Endothelial cell of umbilical vein (primary cell): ENCODE results near the gene GNAO1. TPM values are rescaled to one million over a fixed set of nuclear protein-coding genes. Genes with fewer than 3 reads are reported as not detected.

Source experiments
- BruUV-seq: library from RNA; stranded (reverse); fragments of 400-500 nt; replicated peaks from 2 replicates; lab custom pipeline; 2021; lab: Mats Ljungman, UMichigan
- CTCF ChIA-PET: fragments of 300-600, 350-600 bp; sonication (Branson Sonifier 250); formaldehyde crosslinking; loops from one replicate; lab custom pipeline; 2021; ENCODE audit warnings: antibody characterized with exemption, inconsistent platforms; lab: Charles Lee
- POLR2A ChIA-PET: fragments of 300-600, 350-600 bp; sonication (Branson Sonifier 250); formaldehyde crosslinking; loops from one replicate; lab custom pipeline; 2021; ENCODE audit warnings: antibody characterized with exemption, inconsistent platforms; lab: Charles Lee
- DNase-seq: peaks from one replicate; pipeline ENCODE4 v3.0.0-alpha.2; 2011; ENCODE audit warnings: low read depth, low spot score
- FAIRE-seq: peaks from 2 replicates; lab custom pipeline; 2011; peaks lifted over from hg19 to GRCh38; lab: Jason Lieb, UNC
- H2AFZ ChIP-seq: 2 replicates; pipeline ENCODE4 v1.6.0; 2012; ENCODE audit warnings: low read depth, low read length, control low read depth, inconsistent platforms
- H3K27ac ChIP-seq: 2 replicates; pipeline ENCODE4 v1.5.1; 2011; ENCODE audit warnings: low read depth, mild to moderate bottlenecking, control low read depth, low read length, moderate library complexity; ENCODE audit not compliant: insufficient read depth
- H3K27me3 ChIP-seq, 2 experiments: 2 replicates each; pipeline versions ENCODE4 v1.6.0 to v1.6.1; 2011; ENCODE audit warnings: low read length in 2 of 2, mixed read lengths in 1 of 2; ENCODE audit not compliant: control insufficient read depth in 2 of 2, insufficient read depth in 2 of 2
- H3K36me3 ChIP-seq, 2 experiments: 2 replicates in 1 of 2; 3 replicates in 1 of 2; pipeline ENCODE4 v1.5.1; 2011; ENCODE audit warnings: low read length in 2 of 2, mild to moderate bottlenecking in 1 of 2, moderate library complexity in 1 of 2; ENCODE audit not compliant: control insufficient read depth in 2 of 2, insufficient read depth in 2 of 2; ENCODE audit errors: extremely low read depth in 1 of 2
- H3K4me1 ChIP-seq: 3 replicates; pipeline ENCODE4 v1.5.1; 2011; ENCODE audit warnings: mild to moderate bottlenecking, low read length; ENCODE audit not compliant: control insufficient read depth, insufficient read depth; ENCODE audit errors: extremely low read depth
- H3K4me2 ChIP-seq: 2 replicates; pipeline ENCODE4 v1.6.1; 2011; ENCODE audit warnings: low read length, control low read depth, mixed read lengths; ENCODE audit not compliant: insufficient read depth
- H3K4me3 ChIP-seq, 3 experiments: fragments of 200-600 bp in 1 of 3; sonication (generic), shearing (Covaris generic) in 1 of 3; replicated peaks in 1 of 3; 2 replicates each; pipeline ENCODE4 v1.5.1; 2011 to 2016; ENCODE audit warnings: control low read depth in 3 of 3, low read length in 3 of 3, mild to moderate bottlenecking in 2 of 3, inconsistent platforms in 1 of 3, low read depth in 1 of 3, moderate library complexity in 1 of 3; ENCODE audit not compliant: insufficient read depth in 1 of 3
- H3K79me2 ChIP-seq: 2 replicates; pipeline ENCODE4 v1.6.0; 2012; ENCODE audit warnings: low read length, inconsistent platforms; ENCODE audit not compliant: control insufficient read depth, insufficient read depth
- H3K9ac ChIP-seq: replicated peaks from 2 replicates; pipeline ENCODE3; 2011; ENCODE audit warnings: low read length, control low read depth; ENCODE audit not compliant: insufficient read depth; ENCODE audit errors: extremely low read depth
- H3K9me1 ChIP-seq: replicated peaks from 3 replicates; pipeline ENCODE4 v1.6.0; 2011; ENCODE audit warnings: mild to moderate bottlenecking, low read length; ENCODE audit not compliant: control insufficient read depth, insufficient read depth; ENCODE audit errors: extremely low read depth
- H3K9me3 ChIP-seq: replicated peaks from 2 replicates; pipeline ENCODE4 v1.5.1; 2012; ENCODE audit warnings: low read length, inconsistent platforms; ENCODE audit not compliant: control insufficient read depth, insufficient read depth
- H4K20me1 ChIP-seq: replicated peaks from 2 replicates; pipeline ENCODE3; 2011; ENCODE audit warnings: mild to moderate bottlenecking, low read length; ENCODE audit not compliant: control insufficient read depth, insufficient read depth; ENCODE audit errors: extremely low read depth
- CTCF ChIP-seq, 2 donors: IDR thresholded peaks; 1 replicate in 1 of 2; 2 replicates in 1 of 2; pipeline ENCODE4 v1.5.1; 2011; ENCODE audit warnings: low read length in 2 of 2, mild to moderate bottlenecking in 2 of 2, moderate library complexity in 2 of 2, control low read depth in 1 of 2, inconsistent platforms in 1 of 2, low read depth in 1 of 2; ENCODE audit not compliant: insufficient read depth in 1 of 2; ENCODE audit errors: extremely low read depth in 1 of 2
- FOS ChIP-seq: IDR thresholded peaks from 2 replicates; pipeline ENCODE4 v1.6.1; 2011; ENCODE audit warnings: mild to moderate bottlenecking, low read length, moderate library complexity, borderline replicate concordance; ENCODE audit not compliant: insufficient read depth
- MAX ChIP-seq: IDR thresholded peaks from 2 replicates; pipeline ENCODE4 v1.6.1; 2011; ENCODE audit not compliant: insufficient read depth, insufficient read length
- MYC ChIP-seq: IDR thresholded peaks from one replicate; pipeline ENCODE4 v1.6.1; 2011; ENCODE audit warnings: mild to moderate bottlenecking, low read depth, low read length
- POLR2AphosphoS5 ChIP-seq: IDR thresholded peaks from 2 replicates; pipeline ENCODE4 v1.6.1; 2012; ENCODE audit warnings: low read depth, mild to moderate bottlenecking, control low read depth, low read length, moderate library complexity; ENCODE audit not compliant: insufficient read depth
- dilution Hi-C: fragments of 300-500 bp; cut with MboI; formaldehyde crosslinking; loops from one replicate; pipeline ENCODE4 v1.15.0; 2019; ENCODE audit warnings: low sequenced_read_pairs; ENCODE audit not compliant: extremely low pct_ligation_motif_present
- intact Hi-C: fragments of 100-400 bp; cut with micrococcal nuclease; formaldehyde crosslinking; loops from one replicate; pipeline ENCODE4 v1.10.0; 2022
- polyA plus RNA-seq, 4 experiments: library from polyadenylated mRNA; depleted of rRNA in 3 of 4; stranded (reverse) in 3 of 4; unstranded in 1 of 4; fragments of >200 nt; gene quantifications; 2 replicates each; pipeline versions ENCODE4 v1.2.1 to v1.2.3, GENCODE V29; 2011 to 2012; ENCODE audit warnings: missing spikeins in 1 of 4
- total RNA-seq: library from RNA; stranded (reverse); gene quantifications from 2 replicates; pipeline ENCODE4 v1.2.3, GENCODE V29; 2021

GNAO1 gene
- total and polyA plus RNA-seq, 2 donors (not counting 3 experiments of a cell fraction or from before 2014, with no cell fraction given): not detected

GRCh38 chr16:56145369-56145768 is 45.9 kb upstream of the GNAO1 start:
- H3K36me3 ChIP-seq: no peaks in the 10 kb centered on the region

More at GRCh38 chr16:56145369-56145768, 45.9 kb upstream of the GNAO1 start:
- intact Hi-C loops: no loop called here
- no peak for TF ChIP-seq CTCF (IDR thresholded peaks at IDR 0.05; ENCODE audit: extremely low read depth in 1 of 2, insufficient read depth in 1 of 2, low read depth in 1 of 2, low read length in 2 of 2)
- no peak for TF ChIP-seq POLR2AphosphoS5
- no peak for TF ChIP-seq FOS
- TF ChIP-seq MYC: no peak
- no peak for TF ChIP-seq MAX
- Histone ChIP-seq H3K79me2 (no peaks in the 10 kb centered on the region), H3K4me2 (no peak overlapping the region), H3K9me1 (no peaks in the 10 kb centered on the region), H3K4me1 (no peaks in the 10 kb centered on the region), H3K9ac (no peak overlapping the region), H3K27me3 (no peaks in the 10 kb centered on the region), H3K27ac (no peak overlapping the region), H3K4me3 (no peak overlapping the region), H4K20me1 (no peaks in the 10 kb centered on the region), H2AFZ (no peak overlapping the region), H3K9me3 (no peaks in the 10 kb centered on the region)
- FAIRE-seq: no peak
- no peak for DNase-seq
- dilution Hi-C loops: no loop called here
- CTCF ChIA-PET: no interaction called here
- POLR2A ChIA-PET: no interaction called here
- no TSS peak for BruUV-seq
